ENCODE results near the gene G0S2. TPM values are rescaled to one million over a fixed set of nuclear protein-coding genes. Genes with fewer than 3 reads are reported as not detected.
A peak's percentile ranks its signal among the peaks of the same experiment; 100 is the strongest.

G0S2 gene
- total and polyA plus RNA-seq, 10 of the 15 experiments (the other 5 are each of a cell fraction or from before 2014, with no cell fraction given): 0.07 to 0.51 (median 0.23) TPM

DNA sequence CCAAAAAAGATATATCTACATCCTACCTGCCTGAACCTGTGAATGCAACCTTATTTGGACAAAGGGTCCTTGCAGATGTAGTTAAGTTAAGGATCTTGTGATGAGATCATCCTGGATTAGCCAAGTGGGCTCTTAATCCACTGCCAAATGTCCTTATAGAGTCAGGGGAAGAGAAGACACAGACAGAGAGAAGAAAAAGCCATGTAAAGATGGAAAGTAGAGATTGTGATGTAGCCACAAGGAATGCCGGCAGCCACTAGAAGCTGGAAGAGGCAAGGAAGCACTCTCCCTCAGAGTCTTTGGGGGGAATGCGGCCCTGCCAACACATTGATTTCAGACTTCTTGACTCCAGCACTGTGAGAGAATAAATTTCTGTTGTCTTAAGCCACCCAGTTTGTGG, 45.6 kb downstream of the G0S2 start:
- 53% methylated on average over 2 of the region's 2 CpGs for WGBS (ENCODE audit: insufficient coverage, insufficient replicate concordance, low lambda C conversion rate, missing lambda C conversion rate)

GRCh38 chr1:209721323-209721722, 46.1 kb downstream of the G0S2 start:
- no peaks in the 10 kb centered on the region for H3K9me3 ChIP-seq (replicated peaks; ENCODE audit: control insufficient read depth, insufficient read depth, low read length)
- no peak overlapping the region for H3K4me2 ChIP-seq (ENCODE audit: control insufficient read depth, insufficient read depth)
- DNase-seq (ENCODE audit: low read depth, low spot score): no peak
- ChIA-PET CTCF (interaction anchor here (0.6 to 1.6 kb wide), 5 partner anchors 10 to 144 kb away, joined by 3 to 4 read pairs (median 3); partner anchors contain the start of gene LAMB3), SMC1A (ENCODE audit: uncharacterized antibody, unreplicated experiment) (interaction anchor here (1.5 kb wide), 1 partner anchor 15 kb away, joined by 3 read pairs; no protein-coding TSS in a partner anchor), RAD21 (ENCODE audit: unreplicated experiment) (interaction anchor here (0.6 kb wide), 1 partner anchor 83 kb away, joined by 3 read pairs; no protein-coding TSS in a partner anchor), POLR2A (interaction anchor here (0.6 to 0.7 kb wide), 3 partner anchors 16 to 754 kb away, joined by 4 to 6 read pairs (median 4); partner anchors contain the start of gene HSD11B1)
- WGBS (ENCODE audit: insufficient coverage, insufficient replicate concordance, low lambda C conversion rate, missing lambda C conversion rate): 0% methylated on average over 1 of the region's 1 CpG
- no TSS peak for BruUV-seq (replicated peaks)
- ATAC-seq: peak; percentile 52
- TF ChIP-seq, protein P1, sequence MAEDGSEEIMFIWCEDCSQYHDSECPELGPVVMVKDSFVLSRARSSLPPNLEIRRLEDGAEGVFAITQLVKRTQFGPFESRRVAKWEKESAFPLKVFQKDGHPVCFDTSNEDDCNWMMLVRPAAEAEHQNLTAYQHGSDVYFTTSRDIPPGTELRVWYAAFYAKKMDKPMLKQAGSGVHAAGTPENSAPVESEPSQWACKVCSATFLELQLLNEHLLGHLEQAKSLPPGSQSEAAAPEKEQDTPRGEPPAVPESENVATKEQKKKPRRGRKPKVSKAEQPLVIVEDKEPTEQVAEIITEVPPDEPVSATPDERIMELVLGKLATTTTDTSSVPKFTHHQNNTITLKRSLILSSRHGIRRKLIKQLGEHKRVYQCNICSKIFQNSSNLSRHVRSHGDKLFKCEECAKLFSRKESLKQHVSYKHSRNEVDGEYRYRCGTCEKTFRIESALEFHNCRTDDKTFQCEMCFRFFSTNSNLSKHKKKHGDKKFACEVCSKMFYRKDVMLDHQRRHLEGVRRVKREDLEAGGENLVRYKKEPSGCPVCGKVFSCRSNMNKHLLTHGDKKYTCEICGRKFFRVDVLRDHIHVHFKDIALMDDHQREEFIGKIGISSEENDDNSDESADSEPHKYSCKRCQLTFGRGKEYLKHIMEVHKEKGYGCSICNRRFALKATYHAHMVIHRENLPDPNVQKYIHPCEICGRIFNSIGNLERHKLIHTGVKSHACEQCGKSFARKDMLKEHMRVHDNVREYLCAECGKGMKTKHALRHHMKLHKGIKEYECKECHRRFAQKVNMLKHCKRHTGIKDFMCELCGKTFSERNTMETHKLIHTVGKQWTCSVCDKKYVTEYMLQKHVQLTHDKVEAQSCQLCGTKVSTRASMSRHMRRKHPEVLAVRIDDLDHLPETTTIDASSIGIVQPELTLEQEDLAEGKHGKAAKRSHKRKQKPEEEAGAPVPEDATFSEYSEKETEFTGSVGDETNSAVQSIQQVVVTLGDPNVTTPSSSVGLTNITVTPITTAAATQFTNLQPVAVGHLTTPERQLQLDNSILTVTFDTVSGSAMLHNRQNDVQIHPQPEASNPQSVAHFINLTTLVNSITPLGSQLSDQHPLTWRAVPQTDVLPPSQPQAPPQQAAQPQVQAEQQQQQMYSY (CRISPR knock-in tag; IDR thresholded peaks at IDR 0.05): no peak
- TF ChIP-seq CREB1 (IDR thresholded peaks at IDR 0.05; ENCODE audit: low read depth): peak; percentile 22; the same call in 1 of the 2 replicates
- H3K79me2 ChIP-seq (ENCODE audit: control insufficient read depth, insufficient read depth, low read length): no peaks in the 10 kb centered on the region
- H3K9ac ChIP-seq (ENCODE audit: control insufficient read depth, insufficient read depth, low read length): no peak overlapping the region
- no peaks in the 10 kb centered on the region for H3K27me3 ChIP-seq (replicated peaks in 1 of 2; ENCODE audit: control insufficient read depth in 2 of 2, insufficient read depth in 2 of 2, low read length in 1 of 2)
- no peak overlapping the region for H3K27ac ChIP-seq (ENCODE audit: control insufficient read depth, insufficient read depth)
- no peaks in the 10 kb centered on the region for H4K20me1 ChIP-seq (ENCODE audit: control insufficient read depth, insufficient read depth)
- in situ Hi-C loops (cut with MboI): no loop called here
- no peaks in the 10 kb centered on the region for H3K36me3 ChIP-seq (ENCODE audit: control insufficient read depth in 2 of 2, insufficient read depth in 2 of 2, low read length in 1 of 2)
- FAIRE-seq: no peak
- no peak overlapping the region for H3K4me3 ChIP-seq
- intact Hi-C loops (cut with micrococcal nuclease; ENCODE audit: unreplicated experiment): no loop called here
- H2AFZ ChIP-seq (ENCODE audit: control insufficient read depth, low read depth, low read length): no peak overlapping the region
- no peaks in the 10 kb centered on the region; the same call in 1 of the 2 replicates for H3K4me1 ChIP-seq (ENCODE audit: control insufficient read depth, insufficient read depth, low read length)

More for the DNA sequence above, 45.6 kb downstream of the G0S2 start:
- Histone ChIP-seq H4K20me1 (ENCODE audit: control insufficient read depth, insufficient read depth) (no peaks in the 10 kb centered on the region), H3K4me3 (no peak overlapping the region), H3K36me3 (ENCODE audit: control insufficient read depth in 2 of 2, insufficient read depth in 2 of 2, low read length in 1 of 2) (no peaks in the 10 kb centered on the region), H3K27me3 (replicated peaks in 1 of 2; ENCODE audit: control insufficient read depth in 2 of 2, insufficient read depth in 2 of 2, low read length in 1 of 2) (no peaks in the 10 kb centered on the region), H3K9me3 (replicated peaks; ENCODE audit: control insufficient read depth, insufficient read depth, low read length) (no peaks in the 10 kb centered on the region), H3K79me2 (ENCODE audit: control insufficient read depth, insufficient read depth, low read length) (no peaks in the 10 kb centered on the region), H3K4me1 (ENCODE audit: control insufficient read depth, insufficient read depth, low read length) (no peaks in the 10 kb centered on the region; the same call in 1 of the 2 replicates), H2AFZ (ENCODE audit: control insufficient read depth, low read depth, low read length) (no peak overlapping the region), H3K4me2 (ENCODE audit: control insufficient read depth, insufficient read depth) (no peak overlapping the region), H3K9ac (ENCODE audit: control insufficient read depth, insufficient read depth, low read length) (no peak overlapping the region), H3K27ac (ENCODE audit: control insufficient read depth, insufficient read depth) (no peak overlapping the region)
- SMC1A ChIA-PET (ENCODE audit: uncharacterized antibody, unreplicated experiment): interaction anchor here (1.5 kb wide), 1 partner anchor 14 kb away, joined by 3 read pairs; no protein-coding TSS in a partner anchor
- POLR2A ChIA-PET: interaction anchor here (0.6 to 0.7 kb wide), 3 partner anchors 16 to 754 kb away, joined by 4 to 6 read pairs (median 4); partner anchors contain the start of gene HSD11B1
- ATAC-seq (no peak), FAIRE-seq (no peak), DNase-seq (ENCODE audit: low read depth, low spot score) (no peak)
- CTCF ChIA-PET: interaction anchor here (0.8 to 1.6 kb wide), 4 partner anchors 10 to 144 kb away, joined by 3 to 4 read pairs (median 3); no protein-coding TSS in a partner anchor
- TF ChIP-seq EP300 (IDR thresholded peaks at IDR 0.05; ENCODE audit: borderline replicate concordance in 1 of 2, control insufficient read depth in 1 of 2, low read depth in 2 of 2, low read length in 2 of 2): no peak
- BruUV-seq (replicated peaks): no TSS peak
- RAD21 ChIA-PET (ENCODE audit: unreplicated experiment): interaction anchor here (0.6 kb wide), 1 partner anchor 84 kb away, joined by 3 read pairs; no protein-coding TSS in a partner anchor
- intact Hi-C loops (cut with micrococcal nuclease; ENCODE audit: unreplicated experiment): no loop called here
- in situ Hi-C loops (cut with MboI): no loop called here

All from GM12878 (cell line).